Measurements from ENCODE around the gene MAN1A2.

DNA sequence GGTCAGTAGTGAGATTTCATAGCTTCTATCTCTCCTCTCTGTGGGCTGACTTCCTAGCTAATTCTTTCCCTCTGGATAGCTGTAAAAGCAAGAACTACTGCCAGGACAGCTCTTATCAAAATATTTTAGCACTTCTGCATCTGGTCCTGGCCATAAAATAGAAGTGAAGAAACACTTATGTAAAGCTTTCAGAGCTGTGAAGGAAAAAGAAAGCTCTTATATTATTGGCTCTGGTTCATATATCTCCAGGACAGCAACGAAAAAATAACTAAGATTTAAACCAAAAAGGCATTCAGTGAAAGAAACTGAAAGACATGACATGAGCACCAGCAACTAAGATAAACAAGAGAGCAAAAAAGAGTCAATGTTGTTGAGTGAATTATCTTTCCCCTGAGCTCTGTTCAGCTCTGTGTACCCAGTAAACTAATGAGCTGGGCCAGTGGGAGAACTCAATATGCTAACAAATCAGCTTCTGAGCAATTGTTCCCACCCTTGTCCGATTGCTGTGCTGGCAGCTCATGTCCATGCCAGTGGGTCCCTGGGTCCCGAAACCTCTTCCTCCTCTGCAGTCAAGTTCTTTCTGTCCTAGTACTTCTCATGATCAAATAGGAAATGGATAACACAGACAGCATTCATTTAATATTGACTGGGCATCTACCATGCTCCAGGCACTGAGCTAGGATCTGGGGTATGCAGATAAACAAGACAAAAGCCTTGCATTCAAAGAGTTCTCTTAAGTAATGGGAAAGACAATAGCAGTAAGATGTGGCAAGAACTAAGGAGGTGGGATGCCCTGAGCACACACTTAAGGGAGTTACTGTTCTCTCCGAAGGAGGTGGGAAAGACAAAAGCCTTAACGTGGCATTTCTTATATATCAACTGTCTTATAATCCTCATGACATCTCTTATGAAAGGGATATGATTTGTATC is 45.3 kb upstream of the MAN1A2 start:
- TF ChIP-seq EZH2phosphoT487 (IDR thresholded peaks at IDR 0.05; ENCODE audit: insufficient read depth, low read depth) (no peak), EZH2 (IDR thresholded peaks at IDR 0.05; ENCODE audit: insufficient read depth, poor library complexity, severe bottlenecking) (no peak)
